Measurements from ENCODE around the gene BCAS1. TPM values are rescaled to one million over a fixed set of nuclear protein-coding genes. Genes with fewer than 3 reads are reported as not detected.

The BCAS1 gene
- total RNA-seq, 4 donors from 2014 or later: 0.32 TPM; not detected in 3

DNA sequence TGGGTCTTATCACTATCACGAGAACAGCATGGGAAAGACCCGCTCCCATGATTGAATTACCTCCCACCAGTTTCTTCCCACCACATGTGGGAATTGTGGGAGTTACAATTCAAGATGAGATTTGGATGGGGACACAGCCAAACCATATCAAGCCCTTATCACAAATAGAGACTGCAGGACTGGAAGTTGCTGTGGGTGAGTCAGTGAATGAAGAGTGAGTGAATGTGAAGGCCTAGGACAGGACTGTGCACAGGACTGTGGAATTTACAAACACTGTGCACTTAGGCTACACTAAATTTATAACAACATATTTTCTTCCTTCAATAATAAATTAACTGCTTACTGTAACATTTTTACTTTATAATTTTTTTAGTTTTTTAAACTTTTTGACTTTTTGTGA, 30.2 kb upstream of the BCAS1 start:
- in situ Hi-C loops (cut with MboI; ENCODE audit: low sequenced_read_pairs in 4 of 4): loop anchor here (5.0 to 25.0 kb wide), 5 partner anchors 92 to 562 kb away; no protein-coding TSS in a partner anchor
- Histone ChIP-seq H3K36me3 (no peaks in the 10 kb centered on the region), H3K9me3 (no peaks in the 10 kb centered on the region), H3K27ac (no peak overlapping the region), H3K4me3 (no peak overlapping the region), H3K27me3 (no peaks in the 10 kb centered on the region), H3K4me1 (no peaks in the 10 kb centered on the region)
- intact Hi-C loops (cut with DNase I; ENCODE audit: low total_unique reads): no loop called here
- ATAC-seq (no peak), DNase-seq (no peak)
- TF ChIP-seq, protein P1, sequence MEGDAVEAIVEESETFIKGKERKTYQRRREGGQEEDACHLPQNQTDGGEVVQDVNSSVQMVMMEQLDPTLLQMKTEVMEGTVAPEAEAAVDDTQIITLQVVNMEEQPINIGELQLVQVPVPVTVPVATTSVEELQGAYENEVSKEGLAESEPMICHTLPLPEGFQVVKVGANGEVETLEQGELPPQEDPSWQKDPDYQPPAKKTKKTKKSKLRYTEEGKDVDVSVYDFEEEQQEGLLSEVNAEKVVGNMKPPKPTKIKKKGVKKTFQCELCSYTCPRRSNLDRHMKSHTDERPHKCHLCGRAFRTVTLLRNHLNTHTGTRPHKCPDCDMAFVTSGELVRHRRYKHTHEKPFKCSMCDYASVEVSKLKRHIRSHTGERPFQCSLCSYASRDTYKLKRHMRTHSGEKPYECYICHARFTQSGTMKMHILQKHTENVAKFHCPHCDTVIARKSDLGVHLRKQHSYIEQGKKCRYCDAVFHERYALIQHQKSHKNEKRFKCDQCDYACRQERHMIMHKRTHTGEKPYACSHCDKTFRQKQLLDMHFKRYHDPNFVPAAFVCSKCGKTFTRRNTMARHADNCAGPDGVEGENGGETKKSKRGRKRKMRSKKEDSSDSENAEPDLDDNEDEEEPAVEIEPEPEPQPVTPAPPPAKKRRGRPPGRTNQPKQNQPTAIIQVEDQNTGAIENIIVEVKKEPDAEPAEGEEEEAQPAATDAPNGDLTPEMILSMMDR (IDR thresholded peaks at IDR 0.05 in 4 of 5, conservative IDR thresholded peaks at IDR 0.05 in 1 of 5): no peak
- TF ChIP-seq POLR2A (IDR thresholded peaks at IDR 0.05): no peak

DNA sequence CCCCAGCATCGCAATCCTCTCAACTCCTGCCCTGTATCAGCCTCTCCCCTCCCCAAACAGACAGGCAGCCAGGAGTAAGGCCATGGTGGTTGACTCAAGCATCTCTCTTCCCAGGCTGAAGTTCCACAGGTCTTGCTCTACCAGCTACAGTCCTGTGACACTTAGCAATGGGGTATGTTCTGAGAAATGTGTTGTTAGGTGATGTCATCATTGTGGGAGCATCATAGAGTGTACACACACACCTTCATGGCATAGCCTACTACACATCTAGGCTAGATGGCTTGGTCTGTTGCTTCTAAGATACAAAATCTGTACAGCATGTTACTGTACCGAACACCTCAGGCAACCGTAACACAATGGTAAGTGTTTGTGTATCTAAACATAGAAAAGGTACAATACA, 29.5 kb upstream of the BCAS1 start:
- DNase-seq (no peak), ATAC-seq (no peak)
- in situ Hi-C loops (cut with MboI; ENCODE audit: low sequenced_read_pairs in 4 of 4) (loop anchor here (5.0 to 25.0 kb wide), 7 partner anchors 92 to 562 kb away; no protein-coding TSS in a partner anchor), intact Hi-C loops (cut with DNase I; ENCODE audit: low total_unique reads) (no loop called here)
- Histone ChIP-seq H3K9me3 (no peaks in the 10 kb centered on the region), H3K27me3 (no peaks in the 10 kb centered on the region), H3K27ac (no peak overlapping the region), H3K4me3 (no peak overlapping the region), H3K36me3 (no peaks in the 10 kb centered on the region), H3K4me1 (no peaks in the 10 kb centered on the region)
- no peak for TF ChIP-seq POLR2A (IDR thresholded peaks at IDR 0.05)

DNA sequence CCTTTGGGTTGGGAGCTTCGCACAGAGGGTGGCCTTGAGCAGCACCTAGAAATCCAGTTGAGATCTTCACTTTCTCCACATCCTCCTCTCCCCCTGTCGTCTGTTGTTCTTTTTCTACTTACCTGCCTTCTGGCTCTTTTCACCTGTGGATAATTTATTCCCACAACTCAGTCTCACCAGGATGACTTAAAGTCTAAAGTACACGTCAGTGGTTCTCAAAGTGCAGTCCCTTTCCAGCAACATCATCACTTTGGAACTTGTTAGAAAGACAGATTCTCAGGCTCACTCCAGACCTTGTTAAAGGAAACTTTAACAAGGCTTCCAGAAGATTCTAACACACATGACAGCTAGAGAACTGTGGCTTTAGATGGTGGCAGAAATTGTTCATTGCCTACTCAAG, 27.7 kb upstream of the BCAS1 start:
- TF ChIP-seq, protein P1 (IDR thresholded peaks at IDR 0.05 in 4 of 5, conservative IDR thresholded peaks at IDR 0.05 in 1 of 5): no peak
- no peak for TF ChIP-seq POLR2A (IDR thresholded peaks at IDR 0.05)
- no peak overlapping the region for H3K4me3 ChIP-seq
- no peak for ATAC-seq
- H3K36me3 ChIP-seq: no peaks in the 10 kb centered on the region
- no peaks in the 10 kb centered on the region for H3K27me3 ChIP-seq
- intact Hi-C loops (cut with DNase I; ENCODE audit: low total_unique reads) (no loop called here), in situ Hi-C loops (cut with MboI; ENCODE audit: low sequenced_read_pairs in 4 of 4) (loop anchor here in 2 of 4 donors (10.0 kb wide), 2 partner anchors 547 to 557 kb away; no protein-coding TSS in a partner anchor)
- no peak overlapping the region for H3K27ac ChIP-seq
- DNase-seq: no peak
- no peaks in the 10 kb centered on the region for H3K4me1 ChIP-seq
- H3K9me3 ChIP-seq: no peaks in the 10 kb centered on the region

DNA sequence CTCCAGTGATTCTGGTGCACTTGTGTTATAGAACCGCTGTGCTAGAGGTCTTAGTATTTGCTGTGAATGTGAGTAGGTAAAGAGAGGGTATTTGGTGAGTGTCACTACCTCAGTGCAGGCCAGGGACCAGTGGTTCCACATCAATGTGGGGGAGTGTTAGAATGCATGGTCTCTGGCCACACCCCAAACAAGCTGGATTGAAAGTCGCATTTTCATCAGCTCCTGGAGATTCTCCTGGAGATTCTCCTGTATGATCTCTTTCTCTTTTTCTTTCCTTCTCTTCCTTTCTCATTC, 26.8 kb upstream of the BCAS1 start:
- H3K9me3 ChIP-seq: no peaks in the 10 kb centered on the region
- no peak overlapping the region for H3K4me3 ChIP-seq
- no peaks in the 10 kb centered on the region for H3K27me3 ChIP-seq
- intact Hi-C loops (cut with DNase I; ENCODE audit: low total_unique reads): loop anchor here (1.0 to 2.0 kb wide), 2 partner anchors 102 to 550 kb away; no protein-coding TSS in a partner anchor
- no peak overlapping the region for H3K27ac ChIP-seq
- DNase-seq (no peak), ATAC-seq (no peak)
- TF ChIP-seq, protein P1 (IDR thresholded peaks at IDR 0.05 in 4 of 5, conservative IDR thresholded peaks at IDR 0.05 in 1 of 5): no peak
- H3K36me3 ChIP-seq: no peaks in the 10 kb centered on the region
- H3K4me1 ChIP-seq: no peaks in the 10 kb centered on the region
- in situ Hi-C loops (cut with MboI; ENCODE audit: low sequenced_read_pairs in 4 of 4): loop anchor here in 2 of 4 donors (10.0 kb wide), 2 partner anchors 548 to 558 kb away; no protein-coding TSS in a partner anchor

DNA sequence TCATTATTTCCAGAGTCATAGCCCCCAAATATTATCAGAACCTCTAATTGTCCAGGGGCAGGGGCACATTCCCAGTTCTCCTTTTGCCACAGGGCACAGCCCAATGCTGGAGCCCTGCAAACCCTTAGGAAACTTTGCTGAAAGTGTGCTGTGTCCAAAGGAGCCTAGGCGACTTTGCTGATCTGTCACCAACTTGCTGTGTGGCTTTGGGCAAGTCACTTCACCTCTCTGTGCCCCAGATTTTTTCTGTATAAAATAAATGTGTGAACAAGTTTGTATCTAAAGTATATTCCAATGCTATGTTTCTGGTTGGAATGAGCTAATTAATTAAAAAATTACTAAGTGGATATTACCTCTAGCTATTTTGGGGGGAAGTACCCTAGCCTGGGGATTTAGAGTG, 25.4 kb upstream of the BCAS1 start:
- TF ChIP-seq POLR2A (IDR thresholded peaks at IDR 0.05): no peak
- TF ChIP-seq, protein P1 (IDR thresholded peaks at IDR 0.05 in 4 of 5, conservative IDR thresholded peaks at IDR 0.05 in 1 of 5): no peak
- ATAC-seq (no peak), DNase-seq (no peak)
- intact Hi-C loops (cut with DNase I; ENCODE audit: low total_unique reads): loop anchor here (2.0 kb wide), 1 partner anchor 551 kb away; no protein-coding TSS in a partner anchor
- in situ Hi-C loops (cut with MboI; ENCODE audit: low sequenced_read_pairs in 4 of 4): loop anchor here in 2 of 4 donors (10.0 kb wide), 2 partner anchors 549 to 559 kb away; no protein-coding TSS in a partner anchor
- H3K9me3 ChIP-seq: no peaks in the 10 kb centered on the region
- H3K27ac ChIP-seq: no peak overlapping the region
- no peaks in the 10 kb centered on the region for H3K36me3 ChIP-seq
- H3K4me1 ChIP-seq: no peaks in the 10 kb centered on the region
- H3K4me3 ChIP-seq: no peak overlapping the region
- no peaks in the 10 kb centered on the region for H3K27me3 ChIP-seq
